ENCODE results near the gene ENC1.

- TF ChIP-seq CTCF (conservative IDR thresholded peaks at IDR 0.05; ENCODE audit: low read depth, low read length) (no peak), MAZ (IDR thresholded peaks at IDR 0.05; ENCODE audit: borderline replicate concordance, low read depth, low read length) (no peak), POLR2A (IDR thresholded peaks at IDR 0.05; ENCODE audit: low read depth, low read length) (no peak), MXI1 (IDR thresholded peaks at IDR 0.05; ENCODE audit: borderline replicate concordance, low read depth, low read length) (no peak), SMC3 (IDR thresholded peaks at IDR 0.05; ENCODE audit: low read depth, low read length) (no peak), RFX5 (IDR thresholded peaks at IDR 0.05; ENCODE audit: low read depth, low read length) (no peak), CEBPB (IDR thresholded peaks at IDR 0.05; ENCODE audit: low read depth, low read length) (no peak), RCOR1 (IDR thresholded peaks at IDR 0.05; ENCODE audit: insufficient replicate concordance, low read length) (no peak)
Observed at GRCh38 chr5:74632947-74633356, 7.6 kb downstream of the ENC1 start.

Data from IMR-90 (cell line).